ENCODE data around the gene NRDE2. TPM values are rescaled to one million over a fixed set of nuclear protein-coding genes. Genes with fewer than 3 reads are reported as not detected.

NRDE2 gene
- total RNA-seq, 1 experiment from 2014 or later = 20.1 TPM

- CTCF ChIA-PET = no interaction called here
- BruUV-seq (replicated peaks) = no TSS peak
- DNase-seq (ENCODE audit: low read depth, low spot score) (no peak), ATAC-seq (no peak)
- Histone ChIP-seq H3K27me3 (ENCODE audit: insufficient read depth, low read length) (no peaks in the 10 kb centered on the region), H3K79me2 (ENCODE audit: insufficient read depth, low read length) (no peaks in the 10 kb centered on the region), H3K4me1 (ENCODE audit: control insufficient read depth in 1 of 2, insufficient read depth in 2 of 2, low read length in 2 of 2) (peaks cover 0 to under 1% of the 10 kb centered on the region in 2 experiments; a peak in 1 of 4 replicates), H3K9ac (ENCODE audit: low read length) (no peak overlapping the region), H3K4me2 (ENCODE audit: low read length) (no peak overlapping the region), H3K9me3 (ENCODE audit: control insufficient read depth in 1 of 2, insufficient read depth in 1 of 2, low read depth in 1 of 2, low read length in 2 of 2) (no peaks in the 10 kb centered on the region), H3K36me3 (ENCODE audit: control insufficient read depth in 1 of 2, insufficient read depth in 2 of 2, low read length in 2 of 2) (no peaks in the 10 kb centered on the region), H3K27ac (ENCODE audit: low read depth, low read length) (no peak overlapping the region), H3K9me2 (ENCODE audit: insufficient read depth) (no peaks in the 10 kb centered on the region), H3K4me3 (replicated peaks in 1 of 2; ENCODE audit: low read depth in 1 of 2, low read length in 2 of 2) (no peak overlapping the region), H2AFZ (ENCODE audit: low read depth, low read length, poor library complexity, severe bottlenecking) (no peak overlapping the region), H4K20me1 (ENCODE audit: insufficient read depth) (no peaks in the 10 kb centered on the region)
- POLR2A ChIA-PET = interaction anchor here (1.2 kb wide), 1 partner anchor 22 kb away, joined by 4 read pairs; the partner anchor contains the start of gene CALM1
- TF ChIP-seq, protein P1, sequence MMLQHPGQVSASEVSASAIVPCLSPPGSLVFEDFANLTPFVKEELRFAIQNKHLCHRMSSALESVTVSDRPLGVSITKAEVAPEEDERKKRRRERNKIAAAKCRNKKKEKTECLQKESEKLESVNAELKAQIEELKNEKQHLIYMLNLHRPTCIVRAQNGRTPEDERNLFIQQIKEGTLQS (IDR thresholded peaks at IDR 0.05) = no peak
- TF ChIP-seq SP1 (IDR thresholded peaks at IDR 0.05; ENCODE audit: low read depth) (no peak), JUND (IDR thresholded peaks at IDR 0.05) (no peak), ZNF274 (IDR thresholded peaks at IDR 0.05; ENCODE audit: low read depth, low read length) (no peak), FOSL1 (IDR thresholded peaks at IDR 0.05; ENCODE audit: low read depth) (no peak), ZBTB33 (IDR thresholded peaks at IDR 0.05; ENCODE audit: extremely low read depth, insufficient replicate concordance, low read length) (no peak), CEBPB (IDR thresholded peaks at IDR 0.05; ENCODE audit: low read depth) (no peak), POLR2A (IDR thresholded peaks at IDR 0.05; ENCODE audit: borderline replicate concordance, extremely low read depth, insufficient read depth, insufficient read length) (no peak), MAX (IDR thresholded peaks at IDR 0.05) (no peak), CBX3 (IDR thresholded peaks at IDR 0.05; ENCODE audit: low read depth) (no peak), REST (IDR thresholded peaks at IDR 0.05; ENCODE audit: low read depth) (no peak), EGR1 (IDR thresholded peaks at IDR 0.05; ENCODE audit: low read depth) (no peak), EZH2phosphoT487 (IDR thresholded peaks at IDR 0.05; ENCODE audit: borderline replicate concordance) (no peak), ELF1 (IDR thresholded peaks at IDR 0.05; ENCODE audit: borderline replicate concordance, low read depth) (no peak), EZH2 (IDR thresholded peaks at IDR 0.05) (no peak), RAD21 (IDR thresholded peaks at IDR 0.05; ENCODE audit: low read depth) (no peak), POLR2AphosphoS5 (IDR thresholded peaks at IDR 0.05; ENCODE audit: low read depth, low read length) (no peak)
- intact Hi-C loops (cut with micrococcal nuclease) = no loop called here
- RAD21 ChIA-PET (ENCODE audit: low non-redundant PET in 1 of 2, low total read pairs in 2 of 2, uncharacterized antibody in 2 of 2, unreplicated experiment in 2 of 2) = no interaction called here
Observed at GRCh38 chr14:90374813-90375212, 43.1 kb upstream of the NRDE2 start.
